CD4-positive, alpha-beta T cell treated with Interleukin-17A for 4 hours (primary cell): Measurements from ENCODE around the gene PNLIPRP3.

ENCODE experiments used
- DNase-seq: peaks from one replicate; pipeline ENCODE4 v3.0.0-alpha.2; 2020; ENCODE audit warnings: mixed read lengths

The PNLIPRP3 gene

GRCh38 chr10:116511365-116511764 is 83.7 kb downstream of the PNLIPRP3 start:
- no peak for DNase-seq

GRCh38 chr10:116521424-116522290 is 94.0 kb downstream of the PNLIPRP3 start:
- DNase-seq: peak; percentile 14

GRCh38 chr10:116522803-116523381 is 95.2 kb downstream of the PNLIPRP3 start:
- DNase-seq: no peak

- no peak for DNase-seq
These were observed 97.1 kb downstream of the PNLIPRP3 start for GRCh38 chr10:116524736-116525135.

- no peak for DNase-seq
These were observed 98.6 kb downstream of the PNLIPRP3 start for GRCh38 chr10:116526219-116526618.
